GM12865 (cell line): ENCODE measurements around the gene KIF26A.

Source experiments
- DNase-seq: peaks from one replicate; pipeline ENCODE4 v3.0.0; 2010; ENCODE audit warnings: low read depth
- H3K4me3 ChIP-seq: 2 replicates; pipeline ENCODE4 v1.5.1; 2011; ENCODE audit warnings: mild to moderate bottlenecking, low read depth, low read length, control low read depth
- TF ChIP-seq, protein P1 (sequence below): IDR thresholded peaks from 2 replicates; pipeline ENCODE4 v1.5.1; 2011; ENCODE audit warnings: low read length, control low read depth, low read depth, inconsistent platforms; ENCODE audit not compliant: insufficient read depth; ENCODE audit errors: missing control alignments

The KIF26A gene

DNA sequence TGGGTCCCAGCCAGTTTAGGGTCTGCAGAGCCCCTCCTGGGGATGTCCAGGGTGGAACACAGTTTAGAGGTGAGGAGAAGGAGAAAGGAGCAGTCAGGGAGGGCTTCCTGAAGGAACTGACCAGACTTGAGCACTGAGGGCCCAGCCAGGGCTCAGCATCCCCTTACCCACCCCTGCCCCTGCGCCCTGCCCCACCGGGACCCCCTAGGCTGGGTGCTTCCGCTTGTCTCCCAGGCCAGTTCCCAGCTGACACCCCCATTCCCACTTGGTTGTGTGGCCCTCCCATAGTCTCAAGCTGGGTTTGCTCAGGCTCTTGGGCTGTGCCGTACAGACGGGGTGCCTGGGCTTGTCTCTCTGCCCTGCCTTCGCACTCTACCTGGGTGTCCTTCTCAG is 26.3 kb upstream of the KIF26A start:
- DNase-seq = no peak
- TF ChIP-seq, protein P1, sequence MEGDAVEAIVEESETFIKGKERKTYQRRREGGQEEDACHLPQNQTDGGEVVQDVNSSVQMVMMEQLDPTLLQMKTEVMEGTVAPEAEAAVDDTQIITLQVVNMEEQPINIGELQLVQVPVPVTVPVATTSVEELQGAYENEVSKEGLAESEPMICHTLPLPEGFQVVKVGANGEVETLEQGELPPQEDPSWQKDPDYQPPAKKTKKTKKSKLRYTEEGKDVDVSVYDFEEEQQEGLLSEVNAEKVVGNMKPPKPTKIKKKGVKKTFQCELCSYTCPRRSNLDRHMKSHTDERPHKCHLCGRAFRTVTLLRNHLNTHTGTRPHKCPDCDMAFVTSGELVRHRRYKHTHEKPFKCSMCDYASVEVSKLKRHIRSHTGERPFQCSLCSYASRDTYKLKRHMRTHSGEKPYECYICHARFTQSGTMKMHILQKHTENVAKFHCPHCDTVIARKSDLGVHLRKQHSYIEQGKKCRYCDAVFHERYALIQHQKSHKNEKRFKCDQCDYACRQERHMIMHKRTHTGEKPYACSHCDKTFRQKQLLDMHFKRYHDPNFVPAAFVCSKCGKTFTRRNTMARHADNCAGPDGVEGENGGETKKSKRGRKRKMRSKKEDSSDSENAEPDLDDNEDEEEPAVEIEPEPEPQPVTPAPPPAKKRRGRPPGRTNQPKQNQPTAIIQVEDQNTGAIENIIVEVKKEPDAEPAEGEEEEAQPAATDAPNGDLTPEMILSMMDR = no peak
- no peak overlapping the region for H3K4me3 ChIP-seq

DNA sequence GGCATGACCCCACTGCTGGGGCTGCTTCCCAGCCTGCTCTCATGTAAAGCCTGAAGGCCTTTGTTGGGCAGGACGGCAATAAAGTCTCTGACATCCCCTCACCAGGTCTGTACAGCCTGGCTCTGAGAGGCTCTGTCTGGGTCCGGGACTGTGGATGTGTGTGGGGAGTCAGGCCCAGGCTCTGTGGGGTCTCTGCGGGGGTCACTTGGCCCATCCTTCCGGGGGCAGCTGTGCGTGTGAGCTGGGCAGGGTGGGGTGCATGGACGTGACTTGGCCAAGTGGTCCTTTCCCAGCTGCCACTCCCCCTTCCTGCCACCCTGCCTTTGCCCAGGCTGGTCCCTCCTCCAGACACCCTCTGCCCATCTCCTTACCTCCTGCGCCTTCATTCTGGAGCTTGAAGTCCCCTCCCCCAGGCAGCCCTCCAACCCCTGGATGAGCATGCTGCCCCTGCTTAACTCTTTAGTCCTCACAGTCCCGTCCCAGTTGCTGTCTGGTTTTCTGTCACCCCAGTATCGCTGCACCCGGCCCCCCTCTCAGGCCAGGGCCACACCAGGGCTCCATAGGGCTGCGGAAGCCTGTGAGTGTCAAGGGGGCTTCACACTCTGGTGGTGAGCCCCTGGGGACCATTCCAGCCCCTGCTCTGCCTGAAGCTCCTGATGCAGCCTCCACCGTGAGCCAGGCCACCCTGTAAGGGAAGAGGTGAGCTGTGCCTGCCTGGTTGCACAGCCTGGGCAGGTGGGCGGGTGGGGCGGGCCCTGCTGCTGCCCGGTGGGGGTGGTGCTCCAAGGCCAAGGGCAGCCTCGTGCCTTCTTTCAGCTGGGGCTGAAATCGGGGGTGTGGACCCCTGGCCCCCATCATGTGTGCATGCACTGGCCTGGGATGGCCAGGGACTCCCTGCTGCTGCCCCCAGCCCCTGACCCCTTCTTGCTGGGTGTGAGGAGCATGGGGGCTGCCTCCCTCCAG is 25.5 kb upstream of the KIF26A start:
- TF ChIP-seq, protein P1 = no peak
- no peak for DNase-seq
- no peak overlapping the region for H3K4me3 ChIP-seq

DNA sequence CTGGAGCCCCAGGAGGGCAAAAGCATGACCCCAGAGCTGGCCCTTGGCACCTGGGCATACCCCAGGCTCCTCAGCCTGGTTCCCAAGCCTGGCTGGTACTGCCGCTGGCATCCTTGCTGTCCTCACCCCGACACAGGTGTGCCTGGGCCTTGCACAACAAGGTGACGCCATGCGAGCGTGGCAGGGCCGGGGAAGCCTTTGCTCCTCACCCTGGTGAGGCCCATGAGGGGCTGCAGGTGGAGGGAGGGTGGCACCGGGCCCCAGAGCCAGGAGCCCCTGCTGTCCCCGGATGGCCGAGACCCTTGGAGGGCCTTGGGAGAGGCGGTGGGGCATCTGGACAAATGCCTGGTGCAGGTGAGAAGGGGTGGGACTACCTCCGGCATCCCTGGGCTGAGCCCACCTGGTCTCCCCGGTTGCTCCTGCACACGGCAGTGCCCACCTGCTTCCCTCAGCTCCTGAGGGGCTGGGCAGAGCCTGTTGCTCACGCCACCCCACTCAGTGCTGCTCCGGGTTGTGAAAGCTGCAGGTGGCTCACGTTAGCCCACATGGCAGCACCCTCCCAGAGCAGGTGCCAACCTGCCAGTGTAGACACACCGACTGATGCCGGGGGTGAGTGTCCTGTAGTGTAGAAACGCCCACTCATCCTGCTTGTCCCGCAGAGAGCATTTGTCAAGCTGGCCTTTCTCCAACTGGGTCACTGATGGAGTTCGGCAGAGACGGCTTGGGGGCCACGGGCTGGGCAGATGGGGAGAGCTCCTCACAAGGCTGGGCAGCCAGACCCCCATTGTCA is 24.6 kb upstream of the KIF26A start:
- TF ChIP-seq, protein P1 = no peak
- no peak overlapping the region for H3K4me3 ChIP-seq
- DNase-seq = no peak

DNA sequence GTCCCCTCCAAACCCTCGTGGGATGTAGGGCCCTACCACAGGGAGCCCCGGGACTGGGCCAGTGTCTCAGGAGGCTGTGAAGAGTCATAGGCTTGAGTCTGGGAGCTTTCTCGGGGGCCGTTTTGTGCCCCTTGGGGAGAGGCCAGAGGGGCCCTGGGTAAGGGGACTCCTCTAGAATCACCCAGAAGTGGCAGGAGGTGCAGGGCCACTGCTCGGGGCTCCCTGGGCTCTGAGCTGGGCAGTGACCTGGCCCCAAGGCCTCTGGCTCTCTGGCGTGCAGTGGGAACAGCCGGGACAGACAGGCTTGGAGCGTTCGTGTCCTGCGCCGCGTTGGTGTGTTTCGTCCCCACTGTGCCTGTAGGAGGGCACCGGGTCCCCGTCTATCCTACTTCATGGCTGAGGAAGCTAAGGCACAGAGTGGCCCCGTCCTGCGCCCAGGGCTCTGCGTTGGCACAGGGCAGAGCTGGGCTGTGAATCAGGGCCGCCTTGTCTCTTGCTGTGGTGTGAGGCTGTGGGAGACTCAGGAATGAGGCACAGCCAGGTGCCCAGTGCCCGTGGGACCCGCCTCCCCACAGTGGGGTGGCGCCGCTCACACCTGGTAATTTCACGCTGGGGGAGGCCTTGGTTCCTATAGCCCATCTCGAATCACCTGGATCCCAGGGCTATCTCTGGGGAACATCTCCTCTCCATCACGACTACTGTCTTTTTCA is 23.8 kb upstream of the KIF26A start:
- no peak for DNase-seq
- H3K4me3 ChIP-seq = no peak overlapping the region
- TF ChIP-seq, protein P1 = no peak

DNA sequence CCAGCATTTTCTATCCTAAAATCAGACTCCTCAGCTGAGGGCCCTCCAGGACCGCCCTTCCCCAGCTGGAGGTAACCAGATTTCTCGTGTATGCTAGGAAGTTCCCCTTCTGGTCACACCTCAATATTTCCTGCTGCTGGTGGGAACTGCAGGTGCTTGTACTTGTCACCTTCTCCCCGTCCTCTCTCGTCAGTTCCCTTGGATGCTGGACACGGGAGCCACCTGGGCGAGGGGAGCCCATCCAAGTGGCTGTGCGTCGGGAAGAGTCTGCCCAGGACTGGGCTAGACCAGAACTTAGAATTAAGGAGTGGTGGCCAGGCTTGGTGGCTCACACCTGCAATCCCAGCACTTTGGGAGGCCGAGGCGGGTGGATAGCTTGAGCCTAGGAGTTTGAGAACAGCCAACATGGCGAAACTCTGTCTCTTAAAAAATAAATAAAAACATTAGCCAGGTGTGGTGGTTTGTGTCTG is 23.2 kb upstream of the KIF26A start:
- TF ChIP-seq, protein P1 = no peak
- no peak overlapping the region for H3K4me3 ChIP-seq
- no peak for DNase-seq

DNA sequence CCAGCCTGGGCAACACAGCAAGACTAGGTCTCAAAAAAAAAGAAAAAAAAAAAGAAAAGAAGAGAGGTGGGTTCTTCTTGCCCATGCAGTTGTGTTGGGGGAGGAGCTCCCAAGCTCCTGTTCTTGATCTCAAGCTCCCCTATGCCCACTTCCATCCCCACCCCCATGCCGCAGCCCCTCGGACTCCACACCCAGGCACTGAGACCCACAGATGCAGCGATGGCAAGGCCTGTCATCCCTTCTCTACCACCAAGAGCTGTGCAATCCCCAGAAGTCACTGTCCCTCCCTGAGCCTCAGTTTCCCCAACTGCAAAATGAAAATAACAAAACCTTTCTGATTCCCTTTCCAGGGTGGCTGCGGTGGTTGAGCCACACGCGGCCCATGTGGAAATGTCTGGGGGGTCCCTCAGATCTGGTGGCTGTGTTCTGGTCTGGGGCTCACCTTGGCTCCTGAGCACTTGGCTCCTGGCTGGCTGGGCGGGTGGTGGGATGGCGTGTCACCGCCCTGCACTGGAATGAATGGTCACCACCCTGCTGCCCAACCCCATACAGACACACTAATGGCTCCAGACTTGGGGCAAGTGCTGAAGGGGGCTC is 22.6 kb upstream of the KIF26A start:
- TF ChIP-seq, protein P1 = no peak
- H3K4me3 ChIP-seq = no peak overlapping the region

More for the DNA sequence above, 22.6 kb upstream of the KIF26A start:
- no peak for DNase-seq
